GM15510 (cell line): Measurements from ENCODE around the gene FNDC5.

Experiments
- POLR2A ChIP-seq: IDR thresholded peaks from 3 replicates; pipeline ENCODE4 v1.6.1; 2011; ENCODE audit warnings: borderline replicate concordance; ENCODE audit not compliant: insufficient read length; ENCODE audit errors: extremely low read depth

Gene FNDC5

DNA sequence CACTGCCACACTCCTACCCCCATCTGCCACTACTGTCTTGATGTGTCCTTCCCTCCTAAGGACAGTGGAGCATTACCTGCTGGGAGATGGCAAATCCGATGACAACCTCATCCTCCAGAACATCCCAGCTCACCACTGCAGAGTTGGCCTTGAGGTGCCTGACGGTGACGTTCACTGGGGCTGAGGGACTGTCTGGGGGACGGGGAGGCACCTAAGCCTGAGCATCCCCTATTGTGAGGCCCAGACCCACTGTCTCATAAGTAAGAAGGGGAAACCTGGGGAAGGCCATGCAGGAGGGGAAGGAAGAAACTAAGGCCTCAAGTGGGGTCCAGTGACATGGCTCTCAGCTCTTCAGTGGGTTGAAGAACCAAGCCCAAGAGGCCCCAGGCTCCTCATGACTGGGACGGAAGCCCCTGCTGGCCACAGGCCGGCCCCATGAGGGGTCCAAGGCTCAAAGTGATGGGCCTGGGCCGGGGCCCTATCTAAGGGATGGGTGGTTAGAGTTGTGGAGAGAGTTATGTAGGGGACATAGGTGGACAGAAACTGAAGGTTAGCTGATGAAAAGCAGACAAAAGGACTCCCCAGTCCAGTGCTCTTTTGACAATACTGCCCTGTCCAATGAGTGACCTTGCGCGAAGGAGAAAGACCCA, 1.8 kb downstream of the FNDC5 start:
- TF ChIP-seq POLR2A: no peak

- no peak for TF ChIP-seq POLR2A
These were observed 2.6 kb downstream of the FNDC5 start for GRCh38 chr1:32868085-32868484.

- no peak for TF ChIP-seq POLR2A
These were observed 3.0 kb downstream of the FNDC5 start for GRCh38 chr1:32867671-32868070.

- TF ChIP-seq POLR2A: no peak
These were observed 3.6 kb downstream of the FNDC5 start for GRCh38 chr1:32867151-32867550.

DNA sequence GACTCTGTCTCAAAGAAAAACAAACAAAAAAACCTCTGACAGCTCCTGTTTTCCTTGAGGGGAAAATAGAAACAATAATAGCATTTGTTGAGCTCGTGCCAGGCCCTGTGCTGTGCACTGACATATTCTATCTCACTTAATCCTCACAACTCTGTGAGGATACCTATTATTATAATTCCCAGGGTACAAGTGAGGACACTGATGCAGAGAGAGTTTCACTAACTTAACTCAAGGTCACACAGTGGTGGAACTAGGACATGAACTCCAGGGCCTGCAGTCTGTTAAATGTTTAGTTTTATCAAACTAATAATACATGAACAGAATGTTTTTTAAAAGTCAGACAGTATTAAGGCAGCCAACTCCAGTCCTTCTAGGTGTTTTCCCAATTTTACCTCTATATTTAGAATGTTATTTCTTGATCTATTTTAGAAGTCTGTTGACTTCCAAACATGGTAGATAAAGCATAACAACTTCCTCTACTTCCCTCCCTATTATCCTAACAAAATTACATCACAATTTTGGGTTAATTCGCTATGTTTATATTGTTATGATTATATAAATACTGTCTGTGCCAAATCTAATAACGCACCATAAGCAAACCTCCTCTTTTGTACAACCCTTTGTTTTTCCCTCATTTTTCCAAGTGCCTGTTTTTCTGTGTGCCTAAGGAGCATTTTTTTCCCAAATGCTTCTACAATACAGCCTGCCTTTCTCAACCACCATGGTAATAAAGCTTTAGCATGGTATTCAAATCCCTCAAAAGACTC, 4.9 kb downstream of the FNDC5 start:
- TF ChIP-seq POLR2A: no peak

DNA sequence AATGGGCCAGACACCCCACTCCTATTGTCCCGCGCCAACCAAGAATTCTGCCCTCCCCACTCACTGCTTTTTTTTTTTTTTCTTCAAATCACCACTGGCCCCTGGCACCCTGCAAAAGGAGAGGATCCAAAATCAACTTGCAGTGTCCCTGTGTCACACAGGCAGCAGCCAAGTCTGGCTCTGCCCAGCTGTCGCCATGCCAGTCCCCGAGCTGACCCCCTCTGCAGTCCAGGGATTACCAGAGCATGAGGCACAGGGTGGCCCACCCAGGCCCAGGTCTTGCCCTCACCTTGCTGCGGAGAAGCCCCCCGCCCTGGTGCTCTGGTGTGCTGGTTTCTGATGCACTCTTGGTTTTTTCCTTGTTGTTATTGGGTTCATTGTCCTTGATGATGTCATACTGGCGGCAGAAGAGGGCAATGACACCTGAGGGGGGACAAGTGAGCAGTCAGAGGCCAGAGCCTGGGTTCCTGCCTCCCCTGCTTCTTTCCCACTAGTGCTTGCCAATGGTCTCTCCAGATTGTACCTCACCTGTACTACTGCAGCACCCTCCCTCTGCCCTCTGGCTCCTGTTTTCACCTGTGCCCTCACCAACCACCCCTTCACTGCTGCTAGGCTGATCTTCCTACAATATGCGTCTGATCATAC, 6.2 kb downstream of the FNDC5 start:
- TF ChIP-seq POLR2A: no peak

GRCh38 chr1:32863881-32864245, 6.8 kb downstream of the FNDC5 start:
- TF ChIP-seq POLR2A: no peak

DNA sequence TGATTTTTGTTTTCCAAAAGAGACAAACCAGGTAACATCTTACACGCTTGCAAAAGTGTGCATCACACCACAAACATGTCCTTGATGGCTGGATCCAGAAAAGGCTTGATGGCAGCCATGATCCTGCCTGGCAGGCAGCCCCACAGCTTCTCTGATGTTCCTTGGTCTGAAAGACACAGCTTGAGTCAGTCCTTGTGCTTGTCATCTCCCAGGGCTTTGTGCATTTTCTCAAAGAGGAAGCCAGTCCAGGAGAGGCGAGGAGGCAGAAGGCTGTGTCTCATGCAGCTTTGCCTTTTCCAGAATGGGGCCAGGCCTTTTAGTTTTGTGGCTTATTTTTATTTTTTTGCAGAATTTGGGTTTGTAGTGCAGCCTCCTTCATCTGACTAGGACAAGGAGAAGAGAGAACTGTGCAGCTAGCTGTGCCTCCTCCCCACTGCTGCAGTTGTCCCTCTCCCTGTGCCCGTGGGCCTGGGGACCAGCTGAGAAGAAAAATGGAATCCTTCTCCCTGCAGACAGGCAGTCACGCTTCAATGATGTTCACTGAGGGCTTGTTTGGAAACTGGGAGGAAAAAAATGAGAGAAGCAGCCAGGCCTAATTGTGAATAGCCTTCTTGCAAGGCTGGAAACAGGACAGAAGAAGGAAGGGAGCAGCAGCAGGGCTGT, 7.4 kb downstream of the FNDC5 start:
- no peak for TF ChIP-seq POLR2A

DNA sequence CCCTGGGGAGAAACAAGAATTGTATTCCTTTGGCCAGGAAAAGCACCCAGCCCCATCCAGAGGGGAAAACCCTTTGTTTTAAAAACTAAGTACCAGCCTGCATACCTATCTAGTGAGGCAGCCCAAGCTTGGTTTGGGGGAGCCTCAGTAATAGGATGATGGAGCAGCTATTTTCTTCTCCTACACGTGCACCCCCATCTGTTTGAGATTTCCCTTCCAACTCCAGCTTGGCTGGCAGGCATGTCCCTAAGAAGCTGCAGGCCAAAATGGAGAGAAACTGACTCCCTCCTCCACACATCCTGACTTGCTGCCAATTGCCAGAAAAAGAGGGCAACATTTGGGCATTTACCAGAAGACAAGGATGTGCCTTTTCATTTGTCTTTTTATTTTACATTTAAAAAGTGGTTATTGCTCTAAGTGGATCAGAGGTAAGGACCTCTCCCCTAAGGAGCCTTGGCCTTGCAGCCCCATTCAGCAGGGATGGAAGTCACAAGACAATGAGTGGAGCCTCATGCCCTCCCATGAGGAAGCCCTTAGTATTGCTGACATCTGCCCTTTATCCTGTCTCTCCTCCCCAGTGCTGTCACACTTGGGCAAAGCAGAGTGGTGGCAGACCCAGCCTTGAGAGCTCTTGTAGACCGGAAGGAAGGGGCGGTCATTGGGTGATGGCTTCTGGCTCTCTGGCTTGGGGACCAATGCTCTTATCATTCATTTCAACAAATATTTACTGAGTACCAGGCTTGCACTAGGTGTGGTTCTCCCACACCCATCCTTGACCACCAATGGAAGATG, 8.6 kb downstream of the FNDC5 start:
- no peak for TF ChIP-seq POLR2A

GRCh38 chr1:32860566-32860965, 10.1 kb downstream of the FNDC5 start:
- no peak for TF ChIP-seq POLR2A

DNA sequence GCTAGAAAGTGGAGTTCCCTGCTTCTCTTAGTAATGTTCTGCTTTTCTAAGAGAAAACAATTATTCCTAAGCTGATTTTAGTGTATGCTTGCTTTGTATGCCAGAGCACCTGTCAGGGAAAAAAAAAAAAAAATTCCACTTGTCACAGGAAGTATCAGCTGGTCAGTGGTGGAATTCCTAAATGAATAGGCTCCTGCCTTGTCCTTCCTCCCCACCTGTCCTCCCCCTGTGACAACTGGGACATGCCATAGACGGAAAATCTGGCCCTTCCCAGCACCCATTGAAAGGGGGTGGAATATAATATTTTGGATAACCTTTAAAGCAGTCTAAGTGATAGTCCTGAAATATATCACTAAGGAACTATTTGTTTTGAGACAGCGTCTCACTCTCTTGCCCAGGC, 10.8 kb downstream of the FNDC5 start:
- TF ChIP-seq POLR2A: no peak

DNA sequence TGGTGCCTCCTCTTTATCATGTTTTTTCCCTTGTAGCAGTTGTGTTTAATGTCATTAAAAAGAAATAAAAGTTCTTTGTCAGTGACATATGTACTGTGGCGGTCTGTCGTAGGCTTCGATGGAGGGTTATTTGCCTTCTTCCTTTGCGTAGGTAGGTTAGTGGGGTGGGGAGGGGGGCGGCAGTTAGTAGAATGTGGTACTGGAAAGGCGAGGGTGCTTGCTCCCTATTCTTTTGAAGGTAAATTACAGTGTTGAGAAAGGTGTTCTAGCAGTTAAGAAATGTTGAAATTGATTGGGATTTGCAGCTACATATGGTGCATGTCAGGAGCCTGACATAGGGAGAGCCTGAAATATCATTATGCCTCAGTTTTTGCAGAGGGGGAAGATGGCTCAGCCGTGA, 11.9 kb downstream of the FNDC5 start:
- no peak for TF ChIP-seq POLR2A

GRCh38 chr1:32858136-32858535, 12.6 kb downstream of the FNDC5 start:
- no peak for TF ChIP-seq POLR2A

DNA sequence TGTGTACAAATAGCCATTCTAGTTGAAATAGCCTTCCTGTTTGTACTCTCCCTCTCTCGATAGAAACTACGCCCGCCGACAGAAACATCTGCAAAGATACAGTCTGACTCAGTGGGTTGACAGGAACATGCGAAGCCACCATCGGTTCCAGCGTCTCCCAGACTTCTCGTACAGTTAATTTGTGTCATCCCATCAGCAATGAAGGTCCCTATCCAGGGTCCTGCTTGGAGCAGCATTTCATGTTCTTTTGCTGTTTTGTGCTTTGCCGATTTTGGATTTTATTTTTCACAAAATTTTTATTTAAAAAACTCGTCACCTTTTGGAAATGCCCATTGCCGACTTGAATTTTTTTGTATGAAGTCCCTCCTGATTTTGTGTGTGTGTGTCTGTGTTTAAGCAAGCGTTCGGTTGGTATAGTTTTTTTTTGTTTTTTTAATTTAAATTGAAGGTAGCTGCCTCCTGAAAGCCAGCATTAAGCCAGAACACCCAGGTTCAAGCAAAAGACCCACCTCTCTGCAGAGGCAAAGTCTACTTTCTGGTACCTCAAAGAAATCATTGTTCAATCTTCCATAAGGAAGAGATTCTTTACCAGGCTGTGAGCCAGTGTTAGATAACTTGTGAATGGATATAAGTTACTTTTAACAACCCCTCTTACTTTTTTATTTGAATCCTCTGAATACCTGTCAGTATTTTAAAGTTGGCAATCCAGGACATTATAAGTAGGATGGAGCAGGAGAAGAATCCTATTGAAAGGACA, 14.7 kb downstream of the FNDC5 start:
- TF ChIP-seq POLR2A: no peak
